ENCODE results near the gene SLC27A4.
"Not testable (repeated sequence)": the region's sequence is repeated elsewhere in the genome, so short reads cannot be mapped to it uniquely, and the experiment has no call there.

SLC27A4 gene

GRCh38 chr9:128323791-128324190 lies 16.5 kb upstream of the SLC27A4 start:
- DNase-seq (ENCODE audit: low read depth in 2 of 2, low spot score in 1 of 2): no peak

GRCh38 chr9:128324401-128324800 lies 15.9 kb upstream of the SLC27A4 start:
- no peak for DNase-seq (ENCODE audit: low read depth in 2 of 2, low spot score in 1 of 2)

GRCh38 chr9:128325629-128326028 lies 14.7 kb upstream of the SLC27A4 start:
- no peak for DNase-seq (ENCODE audit: low read depth in 2 of 2, low spot score in 1 of 2)

- no peak for DNase-seq (ENCODE audit: low read depth in 2 of 2, low spot score in 1 of 2)
Measured at GRCh38 chr9:128333451-128333869, 6.9 kb upstream of the SLC27A4 start.

- DNase-seq (ENCODE audit: low read depth in 2 of 2, low spot score in 1 of 2): no peak
Measured at GRCh38 chr9:128335161-128335560, 5.2 kb upstream of the SLC27A4 start.

- no peak for DNase-seq (ENCODE audit: low read depth in 2 of 2, low spot score in 1 of 2)
Measured at GRCh38 chr9:128335914-128336313, 4.4 kb upstream of the SLC27A4 start.

- DNase-seq (ENCODE audit: low read depth in 2 of 2, low spot score in 1 of 2): no peak
Measured at GRCh38 chr9:128337936-128338335, 2.4 kb upstream of the SLC27A4 start.

- DNase-seq (ENCODE audit: low read depth in 2 of 2, low spot score in 1 of 2): not testable (repeated sequence)
Measured at GRCh38 chr9:128338852-128339614, 1.3 kb upstream of the SLC27A4 start.

GRCh38 chr9:128340691-128341434 lies 536 bp downstream of the SLC27A4 start:
- no peak for DNase-seq (ENCODE audit: low read depth in 2 of 2, low spot score in 1 of 2)

- peak; percentile 34 to 36 for DNase-seq (ENCODE audit: low read depth in 2 of 2, low spot score in 1 of 2)
Measured at GRCh38 chr9:128341435-128341849, 1.1 kb downstream of the SLC27A4 start.

- no peak for DNase-seq (ENCODE audit: low read depth in 2 of 2, low spot score in 1 of 2)
Measured at GRCh38 chr9:128342971-128343680, 2.8 kb downstream of the SLC27A4 start.

GRCh38 chr9:128343855-128344254 lies 3.5 kb downstream of the SLC27A4 start:
- DNase-seq (ENCODE audit: low read depth in 2 of 2, low spot score in 1 of 2): no peak

GRCh38 chr9:128344931-128345605 lies 4.7 kb downstream of the SLC27A4 start:
- DNase-seq (ENCODE audit: low read depth in 2 of 2, low spot score in 1 of 2): no peak

- DNase-seq (ENCODE audit: low read depth in 2 of 2, low spot score in 1 of 2): no peak
Measured at GRCh38 chr9:128349125-128349524, 8.8 kb downstream of the SLC27A4 start.

GRCh38 chr9:128349772-128350171 lies 9.4 kb downstream of the SLC27A4 start:
- no peak for DNase-seq (ENCODE audit: low read depth in 2 of 2, low spot score in 1 of 2)

GRCh38 chr9:128355451-128355850 lies 15.1 kb downstream of the SLC27A4 start:
- no peak for DNase-seq (ENCODE audit: low read depth in 2 of 2, low spot score in 1 of 2)

- DNase-seq (ENCODE audit: low read depth in 2 of 2, low spot score in 1 of 2): no peak
Measured at GRCh38 chr9:128358090-128358489, 17.8 kb downstream of the SLC27A4 start.

GRCh38 chr9:128358861-128359260 lies 18.5 kb downstream of the SLC27A4 start:
- DNase-seq (ENCODE audit: low read depth in 2 of 2, low spot score in 1 of 2): no peak

- DNase-seq (ENCODE audit: low read depth in 2 of 2, low spot score in 1 of 2): no peak
Measured at GRCh38 chr9:128360826-128361225, 20.5 kb downstream of the SLC27A4 start.

- no peak for DNase-seq (ENCODE audit: low read depth in 2 of 2, low spot score in 1 of 2)
Measured at GRCh38 chr9:128361296-128361985, 21.1 kb downstream of the SLC27A4 start.

Measured in stimulated activated CD8-positive, alpha-beta memory T cell treated with anti-CD3 and anti-CD28 coated beads, Interleukin-4, amount 100 ng/mL, for 1 hour (primary cell).